Lower leg skin (tissue), 3 donors: ENCODE results near the gene HOXD13.

ENCODE experiments used
- POLR2A ChIP-seq, 2 donors: fragments of 450-650 bp; IDR thresholded peaks; one replicate each; pipeline ENCODE4 v1.6.1; 2016 to 2017; ENCODE audit warnings: antibody characterized with exemption in 2 of 2, mild to moderate bottlenecking in 1 of 2, moderate library complexity in 1 of 2
- TF ChIP-seq, protein P1 (sequence below), 3 donors: fragments of 450-650 bp; IDR thresholded peaks; one replicate each; pipeline ENCODE4 v1.5.1; 2016; ENCODE audit warnings: antibody characterized with exemption in 3 of 3, mild to moderate bottlenecking in 3 of 3, moderate library complexity in 2 of 3

DNA sequence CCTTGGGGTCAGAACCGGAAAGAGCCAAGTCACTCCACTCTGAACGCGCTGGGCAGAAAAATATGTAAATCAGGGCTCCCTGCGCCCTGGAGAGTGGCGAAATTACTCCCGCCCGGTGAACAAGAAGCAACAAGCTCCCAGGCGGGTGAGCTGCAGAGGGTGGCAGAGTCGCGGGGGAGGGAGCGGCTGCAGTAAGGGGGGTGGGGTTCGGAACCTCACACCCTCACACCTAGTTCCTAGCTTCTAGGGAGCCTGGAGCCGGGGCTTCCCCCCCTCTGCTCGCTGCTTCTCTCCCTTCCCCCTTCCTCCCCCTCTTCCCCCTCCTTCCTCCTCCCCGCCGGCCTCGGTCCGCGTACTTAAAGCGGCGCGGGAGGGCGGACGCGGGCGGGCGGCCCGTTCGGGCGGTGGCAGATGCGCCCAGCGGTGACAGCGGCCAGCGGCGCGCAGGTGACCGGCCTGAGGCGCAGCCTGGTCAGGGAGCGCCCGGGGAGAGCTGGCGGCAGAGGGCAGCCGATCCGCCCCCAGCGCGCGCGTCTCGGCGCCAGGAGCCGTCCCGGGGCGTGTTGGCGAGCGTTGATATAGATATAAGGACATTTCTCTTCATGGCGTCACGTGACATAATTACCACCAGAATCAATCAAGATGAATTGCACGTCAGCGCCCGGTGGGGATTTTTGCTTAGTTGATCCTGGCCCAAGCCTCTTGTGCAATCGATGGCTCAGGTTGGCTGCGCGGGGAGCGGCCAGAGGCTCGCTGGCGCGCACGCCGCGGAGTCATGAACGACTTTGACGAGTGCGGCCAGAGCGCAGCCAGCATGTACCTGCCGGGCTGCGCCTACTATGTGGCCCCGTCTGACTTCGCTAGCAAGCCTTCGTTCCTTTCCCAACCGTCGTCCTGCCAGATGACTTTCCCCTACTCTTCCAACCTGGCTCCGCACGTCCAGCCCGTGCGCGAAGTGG is 14.3 kb downstream of the HOXD13 start, which contains the start of gene HOXD11:
- TF ChIP-seq, protein P1, sequence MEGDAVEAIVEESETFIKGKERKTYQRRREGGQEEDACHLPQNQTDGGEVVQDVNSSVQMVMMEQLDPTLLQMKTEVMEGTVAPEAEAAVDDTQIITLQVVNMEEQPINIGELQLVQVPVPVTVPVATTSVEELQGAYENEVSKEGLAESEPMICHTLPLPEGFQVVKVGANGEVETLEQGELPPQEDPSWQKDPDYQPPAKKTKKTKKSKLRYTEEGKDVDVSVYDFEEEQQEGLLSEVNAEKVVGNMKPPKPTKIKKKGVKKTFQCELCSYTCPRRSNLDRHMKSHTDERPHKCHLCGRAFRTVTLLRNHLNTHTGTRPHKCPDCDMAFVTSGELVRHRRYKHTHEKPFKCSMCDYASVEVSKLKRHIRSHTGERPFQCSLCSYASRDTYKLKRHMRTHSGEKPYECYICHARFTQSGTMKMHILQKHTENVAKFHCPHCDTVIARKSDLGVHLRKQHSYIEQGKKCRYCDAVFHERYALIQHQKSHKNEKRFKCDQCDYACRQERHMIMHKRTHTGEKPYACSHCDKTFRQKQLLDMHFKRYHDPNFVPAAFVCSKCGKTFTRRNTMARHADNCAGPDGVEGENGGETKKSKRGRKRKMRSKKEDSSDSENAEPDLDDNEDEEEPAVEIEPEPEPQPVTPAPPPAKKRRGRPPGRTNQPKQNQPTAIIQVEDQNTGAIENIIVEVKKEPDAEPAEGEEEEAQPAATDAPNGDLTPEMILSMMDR (IDR thresholded peaks at IDR 0.05) = no peak
- TF ChIP-seq POLR2A (IDR thresholded peaks at IDR 0.05) = no peak
